GM13977 (cell line): Measurements from ENCODE around the gene ELOVL7.

Source experiments
- DNase-seq: peaks from one replicate; pipeline ENCODE4 v3.0.0; 2012; ENCODE audit warnings: low spot score
- CTCF ChIP-seq: IDR thresholded peaks from 2 replicates; pipeline ENCODE4 v1.5.1; 2012; ENCODE audit warnings: mild to moderate bottlenecking, control low read depth; ENCODE audit not compliant: insufficient read depth; ENCODE audit errors: extremely low read depth, missing control alignments
- in situ Hi-C: fragments of 300-500 bp; cut with MboI; formaldehyde crosslinking; loops from one replicate; pipeline ENCODE4 v1.12.0; 2022; ENCODE audit warnings: low sequenced_read_pairs, low pct_unique_long_range_greater_than_20kb, mixed read lengths, inconsistent platforms; ENCODE audit not compliant: unreplicated experiment

ELOVL7 gene

DNA sequence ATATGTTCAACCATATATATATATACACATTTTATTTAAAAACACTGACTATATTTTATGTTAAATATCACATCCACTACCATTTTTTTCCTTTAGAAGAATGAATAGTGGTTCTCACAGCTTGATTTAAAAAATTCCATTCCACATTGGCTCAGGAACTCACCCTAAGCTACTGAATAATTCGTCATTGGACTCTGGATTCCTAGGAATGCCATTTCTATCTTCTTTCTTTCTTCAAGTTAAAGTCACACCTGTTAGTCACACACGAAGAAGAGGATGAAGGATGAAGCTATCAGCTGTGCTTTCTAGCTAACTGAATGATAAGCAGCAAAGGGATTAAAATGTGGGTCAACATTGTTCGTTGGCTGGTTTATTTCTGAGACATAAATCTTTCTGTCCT, 7.9 kb downstream of the ELOVL7 start:
- no peak for DNase-seq
- TF ChIP-seq CTCF = no peak
- in situ Hi-C loops = loop anchor here (25.0 kb wide), 1 partner anchor 149 kb away; no protein-coding TSS in a partner anchor

DNA sequence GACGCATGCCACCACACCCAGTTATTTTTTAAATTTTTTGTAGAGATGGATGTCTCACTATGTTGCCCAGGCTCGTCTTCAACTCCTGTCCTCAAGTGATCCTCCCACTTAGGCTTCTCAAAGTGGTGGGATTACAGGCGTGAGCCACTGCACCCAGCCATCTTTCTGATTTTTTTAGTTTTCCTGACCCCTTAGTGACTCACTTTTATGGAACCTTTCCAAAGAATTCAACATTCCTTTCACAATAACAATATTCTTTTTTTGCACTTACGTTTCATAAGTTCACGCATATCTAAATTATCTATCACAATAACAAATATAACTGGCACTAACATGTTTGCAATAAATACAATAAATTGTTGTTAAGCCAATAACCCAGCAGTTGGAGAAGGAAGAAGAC, 8.5 kb downstream of the ELOVL7 start:
- no peak for TF ChIP-seq CTCF
- in situ Hi-C loops = loop anchor here (25.0 kb wide), 1 partner anchor 148 kb away; no protein-coding TSS in a partner anchor
- no peak for DNase-seq

DNA sequence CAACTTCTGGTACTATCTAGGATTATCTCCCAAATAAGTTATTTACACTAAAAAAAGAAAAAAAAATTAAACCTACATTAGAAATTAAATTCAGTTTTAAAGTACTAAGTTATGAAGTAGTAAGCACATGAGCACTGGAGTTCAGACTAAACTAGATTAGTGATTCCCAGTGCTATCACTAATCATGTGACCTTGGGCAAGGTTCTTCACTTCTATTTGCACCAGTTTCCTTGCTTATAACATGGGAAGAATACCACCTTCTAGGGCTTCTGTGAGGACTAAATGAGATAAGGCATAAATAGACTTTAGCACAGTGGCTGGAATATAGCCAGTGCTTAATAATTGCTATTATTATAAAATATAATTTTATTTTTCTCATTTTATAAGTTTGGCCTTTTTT, 10.5 kb downstream of the ELOVL7 start:
- TF ChIP-seq CTCF = no peak
- in situ Hi-C loops = loop anchor here (25.0 kb wide), 1 partner anchor 146 kb away; no protein-coding TSS in a partner anchor
- DNase-seq = no peak

GRCh38 chr5:60830581-60831127, 13.4 kb downstream of the ELOVL7 start:
- no peak for TF ChIP-seq CTCF
- in situ Hi-C loops = loop anchor here (25.0 kb wide), 1 partner anchor 143 kb away; no protein-coding TSS in a partner anchor
- no peak for DNase-seq

GRCh38 chr5:60829490-60830266, 14.4 kb downstream of the ELOVL7 start:
- in situ Hi-C loops = loop anchor here (25.0 kb wide), 1 partner anchor 142 kb away; no protein-coding TSS in a partner anchor
- no peak for TF ChIP-seq CTCF
- no peak for DNase-seq

GRCh38 chr5:60827201-60827600, 16.9 kb downstream of the ELOVL7 start:
- TF ChIP-seq CTCF = no peak
- in situ Hi-C loops = loop anchor here (25.0 kb wide), 1 partner anchor 140 kb away; no protein-coding TSS in a partner anchor
- DNase-seq = no peak
